Vagina (tissue), 2 donors: ENCODE results near the gene LHFPL2. TPM values are rescaled to one million over a fixed set of nuclear protein-coding genes. Genes with fewer than 3 reads are reported as not detected.
A peak's percentile ranks its signal among the peaks of the same experiment; 100 is the strongest.

Source experiments
- DNase-seq, 2 donors: peaks; one replicate each; pipeline ENCODE4 v3.0.0-alpha.2; 2017; ENCODE audit errors: extremely low spot score in 2 of 2
- H3K27ac ChIP-seq: fragments of 200-600 bp; sonication (generic); one replicate; pipeline ENCODE4 v1.5.1; 2019
- H3K27me3 ChIP-seq: fragments of 200-600 bp; sonication (generic); one replicate; pipeline ENCODE4 v1.5.1; 2019
- H3K36me3 ChIP-seq, 2 donors: fragments of 200-600 bp; sonication (generic); one replicate each; pipeline ENCODE4 v1.5.1; 2017 to 2019
- H3K4me1 ChIP-seq: fragments of 200-600 bp; sonication (generic); one replicate; pipeline ENCODE4 v1.5.1; 2019
- H3K4me3 ChIP-seq, 2 donors: fragments of 200-600 bp; sonication (generic); 1 replicate in 1 of 2; 2 replicates in 1 of 2; pipeline ENCODE4 v1.5.1; 2016 to 2019
- H3K9me3 ChIP-seq: fragments of 200-600 bp; sonication (generic); one replicate; pipeline ENCODE4 v1.5.1; 2019
- CTCF ChIP-seq, 3 experiments: fragments of 450-650 bp in 2 of 3; fragments of 200-600 bp in 1 of 3; sonication (generic) in 1 of 3; IDR thresholded peaks; one replicate each; pipeline ENCODE4 v1.5.1; 2017 to 2019; ENCODE audit warnings: antibody characterized with exemption in 3 of 3, mild to moderate bottlenecking in 2 of 3, moderate library complexity in 2 of 3
- POLR2A ChIP-seq, 2 donors: fragments of 450-650 bp; IDR thresholded peaks; one replicate each; pipeline ENCODE4 v1.6.1; 2017; ENCODE audit warnings: antibody characterized with exemption in 2 of 2, mild to moderate bottlenecking in 2 of 2, moderate library complexity in 2 of 2
- POLR2AphosphoS5 ChIP-seq, 2 donors: sonication (generic); formaldehyde crosslinking; IDR thresholded peaks; one replicate each; pipeline ENCODE4 v1.9.0; 2017; ENCODE audit warnings: antibody characterized with exemption in 2 of 2, mild to moderate bottlenecking in 2 of 2, low read depth in 1 of 2; ENCODE audit not compliant: insufficient read depth in 1 of 2
- intact Hi-C: fragments of 100-400 bp; cut with DNase I; formaldehyde crosslinking; loops from one replicate; pipeline ENCODE4 v1.15.1; 2023
- total RNA-seq: library from RNA; depleted of rRNA; stranded (reverse); fragments of >200 nt; gene quantifications from one replicate; pipeline ENCODE4 v1.2.3, GENCODE V29; 2016

LHFPL2 gene
- total RNA-seq, 1 donor from 2014 or later: 24.8 TPM

GRCh38 chr5:78637468-78637867 is 11.1 kb downstream of the LHFPL2 start:
- H3K9me3 ChIP-seq: no peaks in the 10 kb centered on the region
- no peak overlapping the region for H3K4me3 ChIP-seq
- peaks cover 62% of the 10 kb centered on the region for H3K4me1 ChIP-seq
- peak overlapping the region; percentile 54 for H3K27ac ChIP-seq
- intact Hi-C loops: no loop called here
- TF ChIP-seq POLR2A (IDR thresholded peaks at IDR 0.05) (no peak), POLR2AphosphoS5 (IDR thresholded peaks at IDR 0.05; ENCODE audit: insufficient read depth in 1 of 2, low read depth in 1 of 2) (no peak), CTCF (IDR thresholded peaks at IDR 0.05) (no peak)
- H3K36me3 ChIP-seq: no peaks in the 10 kb centered on the region
- no peaks in the 10 kb centered on the region for H3K27me3 ChIP-seq
- DNase-seq: peak in 1 of 2 donors; percentile 77

GRCh38 chr5:78636682-78637081 is 11.9 kb downstream of the LHFPL2 start:
- Histone ChIP-seq H3K27me3 (no peaks in the 10 kb centered on the region), H3K36me3 (no peaks in the 10 kb centered on the region), H3K9me3 (no peaks in the 10 kb centered on the region), H3K4me1 (peaks cover 62% of the 10 kb centered on the region), H3K27ac (no peak overlapping the region), H3K4me3 (no peak overlapping the region)
- TF ChIP-seq POLR2A (IDR thresholded peaks at IDR 0.05) (no peak), POLR2AphosphoS5 (IDR thresholded peaks at IDR 0.05; ENCODE audit: insufficient read depth in 1 of 2, low read depth in 1 of 2) (no peak), CTCF (IDR thresholded peaks at IDR 0.05) (no peak)
- intact Hi-C loops: no loop called here
- peak in 1 of 2 donors; percentile 32 for DNase-seq

GRCh38 chr5:78634634-78635033 is 13.9 kb downstream of the LHFPL2 start:
- DNase-seq: peak in 1 of 2 donors; percentile 16
- Histone ChIP-seq H3K36me3 (peaks cover 0 to 7% of the 10 kb centered on the region in 2 donors), H3K27me3 (no peaks in the 10 kb centered on the region), H3K4me1 (peaks cover 47% of the 10 kb centered on the region), H3K9me3 (no peaks in the 10 kb centered on the region), H3K4me3 (no peak overlapping the region), H3K27ac (no peak overlapping the region)
- intact Hi-C loops: no loop called here
- TF ChIP-seq POLR2A (IDR thresholded peaks at IDR 0.05) (no peak), POLR2AphosphoS5 (IDR thresholded peaks at IDR 0.05; ENCODE audit: insufficient read depth in 1 of 2, low read depth in 1 of 2) (no peak), CTCF (IDR thresholded peaks at IDR 0.05) (no peak)

GRCh38 chr5:78634229-78634628 is 14.3 kb downstream of the LHFPL2 start:
- TF ChIP-seq POLR2AphosphoS5 (IDR thresholded peaks at IDR 0.05; ENCODE audit: insufficient read depth in 1 of 2, low read depth in 1 of 2) (no peak), CTCF (IDR thresholded peaks at IDR 0.05) (no peak), POLR2A (IDR thresholded peaks at IDR 0.05) (no peak)
- intact Hi-C loops: no loop called here
- H3K9me3 ChIP-seq: no peaks in the 10 kb centered on the region
- peak in 1 of 2 donors; percentile 67 for DNase-seq
- H3K36me3 ChIP-seq: peaks cover 0 to 7% of the 10 kb centered on the region in 2 donors
- no peaks in the 10 kb centered on the region for H3K27me3 ChIP-seq
- no peak overlapping the region for H3K4me3 ChIP-seq
- H3K4me1 ChIP-seq: peaks cover 43% of the 10 kb centered on the region
- H3K27ac ChIP-seq: no peak overlapping the region

- H3K27me3 ChIP-seq: no peaks in the 10 kb centered on the region
- no peaks in the 10 kb centered on the region for H3K9me3 ChIP-seq
- intact Hi-C loops: no loop called here
- H3K4me1 ChIP-seq: peaks cover 41% of the 10 kb centered on the region
- H3K36me3 ChIP-seq: peaks cover 0 to 7% of the 10 kb centered on the region in 2 donors
- no peak for DNase-seq
- TF ChIP-seq CTCF (IDR thresholded peaks at IDR 0.05): no peak
- no peak for TF ChIP-seq POLR2A (IDR thresholded peaks at IDR 0.05)
- TF ChIP-seq POLR2AphosphoS5 (IDR thresholded peaks at IDR 0.05; ENCODE audit: insufficient read depth in 1 of 2, low read depth in 1 of 2): no peak
- H3K4me3 ChIP-seq: no peak overlapping the region
- peak overlapping the region; percentile 10 for H3K27ac ChIP-seq
These were observed 14.9 kb downstream of the LHFPL2 start for GRCh38 chr5:78633700-78634099.
